ENCODE data around the gene JMJD1C.

The JMJD1C gene

DNA sequence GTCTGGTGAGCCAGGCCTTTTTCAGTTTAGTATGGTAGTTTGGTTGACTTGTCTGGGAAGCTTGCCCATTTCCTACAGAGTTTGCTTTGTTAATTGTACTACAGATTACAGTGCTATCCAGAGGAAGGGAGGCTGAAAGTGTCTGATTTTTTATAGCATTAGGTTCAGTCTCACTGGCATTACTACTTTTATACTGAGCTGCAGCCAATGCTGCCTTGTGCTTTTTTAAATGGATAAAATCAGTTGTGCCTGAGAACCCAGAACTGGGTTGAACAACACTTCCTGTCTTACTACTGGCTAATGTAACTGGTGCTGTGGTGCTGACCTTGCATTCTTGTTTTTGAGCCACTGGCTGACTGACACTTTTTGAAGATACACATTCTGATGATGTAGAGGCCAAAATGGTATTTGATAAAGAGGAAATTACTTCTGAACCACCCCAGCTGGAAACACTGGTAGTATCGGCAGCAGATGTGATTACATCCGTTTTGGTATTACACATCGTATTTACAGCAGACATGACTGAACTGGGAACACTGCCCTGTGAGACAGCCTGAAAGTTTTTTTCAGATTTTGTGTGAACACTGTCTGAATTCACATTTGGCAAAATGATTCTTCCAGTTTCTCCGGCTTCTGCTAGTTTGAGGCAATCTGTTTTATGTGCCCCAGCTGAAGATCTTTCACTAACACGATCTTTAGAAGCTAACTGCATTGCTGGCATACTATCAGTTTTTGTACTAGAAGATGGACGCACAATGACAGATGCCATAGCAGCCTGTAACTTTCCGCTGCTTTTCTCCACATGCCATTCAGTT lies 258.6 kb downstream of the JMJD1C start:
- no peak for DNase-seq

DNA sequence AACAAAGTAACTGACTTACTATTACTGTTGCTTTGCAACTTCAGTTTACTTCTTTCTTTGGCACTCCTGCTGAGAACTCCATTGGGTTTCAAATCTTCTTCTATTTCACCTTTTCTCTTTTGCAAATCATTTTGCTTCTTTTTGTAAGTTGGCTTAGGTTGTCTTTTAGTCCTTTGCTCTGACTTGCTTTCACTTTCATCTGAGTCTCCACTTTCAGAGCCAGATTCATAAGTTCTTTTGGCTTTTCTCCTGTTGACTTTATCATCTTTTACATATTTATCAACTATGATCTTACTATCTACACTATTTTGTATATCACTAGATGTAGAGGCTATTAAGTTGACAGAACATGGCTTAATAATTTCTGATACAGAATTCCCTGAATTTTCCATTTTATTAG lies 259.2 kb downstream of the JMJD1C start:
- no peak for DNase-seq

DNA sequence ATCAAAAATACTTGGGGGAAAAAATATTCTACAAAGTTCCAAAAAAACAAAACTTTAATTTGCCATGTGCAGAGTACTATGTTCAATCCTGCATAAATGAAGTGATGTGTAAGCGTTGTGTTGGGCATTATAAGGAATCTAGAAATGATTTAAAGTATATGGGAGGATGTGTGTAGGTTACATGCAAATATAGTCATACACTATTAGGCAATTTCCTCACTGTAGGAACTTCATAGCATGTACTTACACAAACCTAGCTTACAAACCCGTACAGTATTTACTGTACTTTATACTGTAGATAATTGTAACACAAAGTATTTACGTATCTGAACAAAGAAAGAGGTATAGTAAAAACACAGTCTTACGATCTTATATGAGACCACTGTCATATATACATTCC lies 260.4 kb downstream of the JMJD1C start:
- DNase-seq, result no peak

DNA sequence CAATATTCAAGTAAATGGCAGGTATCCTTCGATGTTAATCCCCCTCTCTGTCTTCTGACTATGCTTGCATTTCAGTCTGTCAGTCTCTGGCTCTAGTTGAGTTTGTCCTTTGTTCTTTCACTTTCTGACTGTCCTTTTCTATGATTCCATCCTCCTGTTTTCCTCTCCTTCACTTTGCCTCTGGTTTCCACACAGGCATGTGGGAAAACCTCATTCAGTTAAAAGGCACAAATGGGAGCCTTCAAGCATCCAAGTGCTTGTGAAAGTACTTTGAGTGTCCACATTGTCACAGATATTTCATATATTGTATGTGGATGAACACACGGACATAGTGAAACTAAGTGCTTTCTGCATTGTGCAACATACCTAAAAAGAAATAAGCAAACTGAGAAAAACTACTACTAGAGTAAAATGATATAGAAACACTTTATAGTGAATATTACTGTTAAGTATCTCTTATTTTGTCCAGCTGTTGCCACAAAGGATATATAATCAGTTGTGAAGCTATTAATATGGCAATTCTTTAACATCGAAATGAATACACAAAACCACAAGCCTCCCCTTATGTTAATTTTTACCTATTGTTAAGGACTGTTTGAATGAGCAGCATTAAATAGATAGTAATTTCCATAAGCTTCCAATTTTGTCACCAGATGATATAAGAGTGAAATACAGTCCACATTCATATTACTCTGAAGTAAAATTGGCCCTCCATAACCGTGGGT lies 260.9 kb downstream of the JMJD1C start:
- no peak for DNase-seq

DNA sequence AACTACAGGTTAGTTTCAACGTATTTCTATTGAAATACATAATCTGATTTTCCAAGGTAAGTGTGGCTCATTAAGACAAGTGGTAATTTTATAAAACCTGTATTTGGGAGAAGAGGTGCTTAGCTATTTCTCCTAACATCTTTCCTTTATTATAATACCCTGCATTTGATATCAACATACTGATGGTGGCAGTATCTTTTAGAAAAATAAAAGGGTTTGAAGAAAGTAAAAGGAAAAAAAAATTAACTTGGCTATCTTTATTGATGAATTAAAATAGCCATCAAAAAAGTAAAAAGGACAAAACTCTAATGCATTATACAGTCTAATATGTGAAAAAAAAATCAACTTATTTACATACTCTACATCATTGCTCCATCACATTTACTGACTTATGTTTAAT lies 264.7 kb downstream of the JMJD1C start:
- peak; percentile 12 for DNase-seq

DNA sequence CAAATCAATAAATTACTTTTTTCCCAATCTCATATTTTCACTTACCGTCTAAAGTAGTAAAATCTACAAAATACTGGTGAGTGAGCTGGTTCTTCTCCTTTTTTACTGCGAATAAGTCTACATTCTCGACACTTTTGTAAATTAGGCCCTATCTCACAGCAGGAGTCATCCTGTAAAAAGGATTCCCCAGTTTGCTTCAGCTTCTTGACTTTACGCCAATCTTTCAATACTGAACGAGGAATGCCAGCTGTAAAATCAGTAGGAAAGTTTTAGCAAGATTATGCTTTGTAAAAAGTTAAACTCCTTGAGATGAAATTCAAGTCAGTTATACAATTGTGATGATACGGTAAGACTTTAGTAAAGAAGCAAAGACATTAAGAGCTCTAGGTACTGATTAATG lies 265.3 kb downstream of the JMJD1C start:
- peak; percentile 17 for DNase-seq

DNA sequence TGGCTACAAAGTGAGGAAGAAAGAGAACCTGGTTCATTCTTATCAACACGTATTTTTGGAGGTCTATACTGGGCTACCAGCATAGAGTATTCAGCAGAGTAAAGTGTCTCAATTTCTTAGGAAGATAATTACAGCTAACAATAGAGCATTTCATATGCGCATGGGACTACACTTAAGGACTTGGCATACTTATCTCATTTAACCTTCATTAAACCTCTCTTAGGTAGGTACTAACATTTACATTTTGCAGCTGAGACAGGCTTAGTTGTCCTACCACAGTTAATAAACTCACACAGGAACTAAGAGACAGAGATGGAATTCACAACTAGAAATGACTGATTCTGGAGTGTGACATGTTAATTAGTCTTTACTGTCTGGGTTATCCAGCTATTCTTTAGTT lies 266.1 kb downstream of the JMJD1C start:
- no peak for DNase-seq

DNA sequence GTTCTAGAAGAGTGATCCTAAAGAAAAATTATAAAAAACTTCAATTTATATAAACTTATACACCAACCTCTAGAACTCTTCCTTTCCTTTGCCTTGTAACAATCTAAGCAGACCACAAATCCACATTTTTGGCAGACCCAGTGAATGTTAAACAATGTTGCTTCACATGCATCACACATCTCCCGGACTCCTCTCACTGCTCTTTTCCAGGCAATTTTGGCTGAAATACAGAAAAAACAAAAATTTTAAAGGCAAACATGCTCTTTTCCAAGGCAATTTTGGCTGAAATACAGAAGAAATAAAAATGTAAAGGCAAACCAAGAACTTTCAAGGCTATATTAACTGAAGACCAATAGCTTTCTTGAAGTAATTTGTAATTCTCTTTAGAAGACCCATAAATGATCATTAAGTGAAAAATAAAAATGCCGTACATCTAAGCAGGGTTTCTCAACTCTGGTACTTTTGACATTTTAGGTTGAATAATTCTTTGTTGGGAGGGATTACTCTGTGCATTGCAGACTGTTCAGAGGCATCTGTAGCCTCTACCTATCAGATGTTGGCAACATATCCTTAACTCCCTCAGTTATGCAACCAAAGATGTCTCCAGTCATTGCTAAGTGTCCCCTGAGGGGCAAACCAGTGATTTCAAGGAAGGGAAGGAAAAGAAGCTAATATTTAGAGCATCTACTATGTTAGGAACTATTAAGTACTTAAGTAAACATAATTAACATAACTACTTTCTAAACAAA lies 268.3 kb downstream of the JMJD1C start:
- no peak for DNase-seq

DNA sequence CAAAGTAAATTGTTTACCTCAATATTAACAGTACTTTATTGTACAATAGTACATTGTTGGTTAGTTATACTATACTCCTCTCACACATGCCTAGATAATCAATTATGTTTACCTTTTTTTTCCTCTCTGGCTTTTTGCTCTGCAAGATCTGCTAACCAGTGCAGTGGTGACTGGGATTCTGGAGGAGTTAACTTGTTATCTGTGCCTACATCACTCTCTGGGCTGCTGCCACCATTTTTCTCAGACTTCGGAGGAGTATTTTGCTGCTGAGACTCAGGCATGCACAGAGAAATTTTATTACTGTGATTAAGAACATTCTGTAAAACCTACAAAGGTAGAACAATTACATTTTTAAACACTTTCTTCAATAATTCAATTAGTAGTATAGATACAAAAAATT lies 273.0 kb downstream of the JMJD1C start:
- DNase-seq, result no peak

DNA sequence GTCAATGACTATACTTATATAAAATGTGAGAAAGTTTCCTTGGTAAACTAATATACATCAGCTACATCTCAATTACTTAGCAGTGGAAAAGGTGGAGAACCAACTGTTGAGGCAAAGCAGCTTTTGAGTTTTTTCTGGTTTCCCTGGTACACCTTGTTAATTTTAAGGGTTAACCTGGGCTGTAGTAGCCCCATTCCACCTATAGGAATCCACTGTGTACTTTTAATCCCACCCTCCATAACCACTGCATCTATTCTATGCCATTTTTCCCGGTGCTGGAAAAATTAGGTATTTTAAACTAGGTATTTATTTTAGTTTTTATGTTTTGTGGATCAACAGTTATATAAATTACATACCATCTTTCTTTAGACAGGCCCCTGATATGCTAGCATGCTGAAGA lies 290.2 kb downstream of the JMJD1C start:
- DNase-seq, result no peak

DNA sequence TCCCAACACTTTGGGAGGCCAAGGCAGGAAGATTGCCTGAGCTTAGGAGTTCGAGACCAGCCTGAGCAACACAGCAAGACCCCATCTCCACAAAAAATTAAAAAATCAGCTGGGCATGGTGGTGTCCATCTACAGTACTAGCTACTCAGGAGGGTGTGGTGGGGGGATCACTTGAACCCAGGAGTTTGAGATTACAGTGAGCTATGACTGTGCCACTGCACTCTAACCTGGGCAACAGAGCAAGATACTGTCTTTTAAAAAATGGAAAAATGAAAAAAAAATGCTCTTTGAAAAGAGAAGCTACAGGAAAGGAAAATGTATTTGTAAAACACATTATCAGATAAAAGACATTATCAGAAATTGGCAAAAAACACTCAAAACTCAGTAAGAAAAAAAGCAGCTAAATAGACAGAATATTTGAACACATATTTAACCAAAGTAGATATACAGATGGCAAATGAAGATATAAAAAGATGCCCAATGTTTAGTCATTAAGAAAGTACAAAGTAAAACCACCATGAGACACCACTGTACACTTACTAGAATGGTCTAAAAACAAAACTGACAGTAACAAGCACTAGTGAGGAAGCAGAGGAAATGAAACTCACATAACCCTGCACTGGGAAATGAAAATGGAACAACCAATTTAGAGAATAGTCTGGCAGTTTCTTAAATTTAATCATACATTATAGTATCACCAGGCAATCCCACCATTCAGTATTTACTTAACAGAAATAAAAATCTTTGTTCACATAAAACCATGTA lies 292.1 kb downstream of the JMJD1C start:
- no peak for DNase-seq

DNA sequence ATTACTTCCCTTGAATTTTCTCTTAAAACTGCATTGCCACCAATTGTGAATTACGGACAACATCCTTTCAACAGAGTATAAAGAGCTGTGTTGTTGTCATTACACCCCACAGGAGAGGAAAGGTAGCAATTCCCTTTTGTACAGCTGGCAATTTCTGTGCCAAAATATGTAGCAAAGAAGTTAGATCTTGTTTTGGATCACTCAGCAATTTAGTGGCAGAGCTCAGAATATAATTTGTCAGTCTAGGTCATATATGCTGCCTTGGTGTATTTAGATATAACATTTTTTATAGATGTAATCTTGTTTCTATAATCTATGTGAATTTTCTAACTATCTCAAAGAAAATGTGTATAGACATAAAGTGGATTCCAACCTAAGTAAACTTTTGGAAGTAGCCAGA lies 293.9 kb downstream of the JMJD1C start:
- no peak for DNase-seq

DNA sequence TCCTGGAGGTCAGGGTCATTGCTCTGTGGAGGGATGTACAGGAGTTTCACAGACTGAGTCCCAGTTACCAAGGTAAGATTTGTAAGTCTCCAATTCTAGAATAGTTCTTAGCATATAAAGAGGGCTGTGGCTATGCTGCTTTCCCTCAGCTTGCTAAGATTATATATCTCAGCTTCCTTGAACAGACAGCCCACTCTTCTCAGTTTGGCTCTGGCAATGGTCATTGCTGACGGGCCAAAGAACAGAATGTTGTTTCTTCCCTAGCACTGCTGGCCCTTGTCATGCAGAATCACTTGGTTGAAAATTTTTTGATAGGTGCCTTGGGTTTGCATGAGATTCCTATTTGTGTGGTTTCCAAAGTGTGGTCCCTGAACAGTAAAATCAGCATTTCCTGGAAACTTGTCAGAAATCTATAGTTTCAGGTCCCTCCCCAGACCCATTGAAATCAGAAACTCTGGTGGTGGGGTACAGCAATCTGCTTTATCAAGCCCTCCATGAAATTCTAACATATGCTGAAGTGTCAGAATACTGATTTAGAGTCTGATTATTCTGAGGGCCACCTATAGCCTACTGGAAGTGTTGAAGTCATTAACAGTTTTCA lies 294.4 kb downstream of the JMJD1C start:
- no peak for DNase-seq

DNA sequence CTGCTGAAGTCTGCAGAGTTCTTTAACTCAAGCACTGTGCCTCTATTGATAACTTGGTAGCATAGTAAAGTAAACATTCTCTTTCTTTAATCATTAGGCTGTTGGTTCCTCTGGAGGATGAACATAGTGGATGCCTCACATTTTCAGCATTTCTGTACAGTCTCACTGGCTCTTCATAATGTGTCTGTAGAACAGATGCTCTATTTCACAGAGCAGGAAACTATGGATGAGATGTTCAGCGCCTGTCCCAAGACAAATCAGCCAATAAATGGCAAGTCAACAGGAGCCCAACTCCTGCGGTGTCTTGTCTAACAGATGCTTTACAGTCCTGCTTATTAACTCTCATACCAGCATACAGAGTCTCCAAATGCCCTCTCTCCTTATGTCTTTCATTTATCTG lies 296.2 kb downstream of the JMJD1C start:
- no peak for DNase-seq

DNA sequence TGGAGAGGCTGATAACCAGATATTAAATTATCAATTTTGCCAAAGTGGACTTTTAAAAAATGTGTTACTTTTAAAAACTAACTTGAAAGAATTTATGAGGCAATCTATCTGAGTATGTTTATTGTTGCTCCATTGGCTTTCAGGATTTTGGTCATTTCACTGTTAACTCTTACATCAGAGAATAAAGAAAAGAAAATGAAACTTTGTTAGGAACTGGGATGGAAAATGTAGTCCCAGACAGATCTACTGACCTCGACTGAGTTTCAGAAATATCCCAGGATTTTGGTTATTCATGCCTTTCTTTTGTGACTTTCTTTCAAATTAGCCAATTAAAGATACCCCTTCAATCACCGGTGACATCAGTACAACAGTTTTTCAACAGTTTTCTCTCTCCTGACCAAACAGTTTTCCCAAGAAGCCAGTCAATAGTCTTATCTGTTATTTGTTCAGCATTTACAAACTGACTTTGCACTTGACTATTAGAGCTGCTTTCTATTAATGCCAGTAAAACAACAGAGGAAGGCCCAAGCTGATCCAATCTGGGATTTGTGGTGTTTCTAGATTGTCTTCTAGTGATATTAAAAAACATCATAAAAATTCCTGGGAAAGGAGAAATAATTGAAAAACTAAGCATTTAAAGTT lies 296.8 kb downstream of the JMJD1C start:
- no peak for DNase-seq

DNA sequence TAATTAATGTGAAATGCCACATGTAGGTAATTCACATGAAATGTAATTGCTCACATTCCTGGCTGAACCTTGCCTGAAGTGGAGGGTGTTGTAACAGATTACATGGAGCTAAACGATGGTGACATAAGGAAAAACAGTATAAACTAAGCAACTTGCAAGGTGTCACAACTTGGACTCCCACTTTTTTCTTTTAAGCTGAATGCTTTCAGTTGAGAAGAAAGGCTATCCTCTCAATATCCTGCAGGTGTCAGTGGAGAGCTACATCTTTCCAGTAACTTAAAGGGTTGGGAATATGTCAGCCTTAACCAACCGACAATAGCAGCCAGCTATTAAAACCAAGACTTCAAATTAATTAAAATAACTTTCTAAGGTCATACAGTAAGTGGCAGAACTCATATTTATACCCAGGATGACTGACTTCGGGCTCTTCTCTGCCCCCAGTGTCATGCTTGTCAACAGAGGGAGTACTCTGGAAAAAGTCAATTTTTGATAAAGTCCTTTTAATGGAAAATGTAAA lies 299.0 kb downstream of the JMJD1C start:
- peak; percentile 15 for DNase-seq

DNA sequence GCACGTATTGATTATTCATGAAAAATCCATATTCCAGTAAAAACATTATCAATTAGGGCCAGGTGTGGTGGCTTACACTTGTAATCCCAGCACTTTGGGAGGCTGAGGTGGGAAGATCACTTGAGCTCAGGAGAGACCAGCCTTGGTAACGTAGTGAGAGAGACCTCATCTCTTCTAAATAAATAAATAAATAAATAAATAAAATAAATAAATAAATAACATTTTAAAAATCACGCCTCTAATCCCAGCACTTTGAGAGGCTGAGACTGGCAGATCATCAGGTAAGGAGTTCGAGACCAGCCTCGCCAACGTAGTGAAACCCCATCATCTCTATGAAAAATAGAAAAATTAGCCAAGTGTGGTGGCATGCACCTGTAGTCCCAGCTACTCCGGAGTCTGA lies 300.5 kb downstream of the JMJD1C start:
- no peak for DNase-seq

DNA sequence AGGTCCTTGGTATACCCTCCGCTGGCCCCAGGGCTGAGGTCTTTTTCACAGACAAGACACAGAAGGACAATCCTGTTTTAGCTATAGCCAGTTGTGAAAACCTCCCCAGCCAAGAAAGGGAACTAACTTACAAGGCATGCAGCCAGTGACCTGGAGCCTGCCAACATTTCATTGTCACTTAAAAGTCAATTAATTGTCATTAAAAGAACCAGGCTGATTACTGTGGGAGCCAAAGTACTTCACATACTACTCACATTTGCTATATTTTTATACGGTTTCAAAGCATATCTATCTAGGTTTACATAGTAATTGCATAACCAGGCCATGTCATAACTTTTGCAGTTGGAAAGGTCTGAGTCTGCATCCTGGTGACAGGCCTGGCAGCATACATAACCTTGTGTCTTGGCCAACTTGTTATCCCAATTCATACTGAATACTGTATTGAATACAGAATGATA lies 301.6 kb downstream of the JMJD1C start:
- no peak for DNase-seq

DNA sequence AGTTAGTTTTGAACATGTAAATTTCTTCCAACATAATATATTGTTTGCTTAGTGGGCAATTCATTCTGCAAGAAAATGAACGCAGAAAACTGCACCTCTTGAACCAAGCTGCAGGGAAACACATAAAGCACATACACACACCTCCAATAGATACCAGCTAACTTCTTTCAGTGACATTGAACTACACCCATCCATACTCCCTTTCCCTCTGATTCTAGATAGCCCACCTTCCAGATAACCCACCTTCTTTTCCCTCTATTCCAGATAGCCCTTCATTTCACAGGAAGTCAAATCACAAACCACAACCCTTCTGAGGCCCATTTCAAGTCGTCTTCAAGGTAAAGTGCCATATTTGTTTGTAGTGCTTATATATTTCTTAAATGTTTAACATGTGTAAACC lies 304.2 kb downstream of the JMJD1C start:
- no peak for DNase-seq

DNA sequence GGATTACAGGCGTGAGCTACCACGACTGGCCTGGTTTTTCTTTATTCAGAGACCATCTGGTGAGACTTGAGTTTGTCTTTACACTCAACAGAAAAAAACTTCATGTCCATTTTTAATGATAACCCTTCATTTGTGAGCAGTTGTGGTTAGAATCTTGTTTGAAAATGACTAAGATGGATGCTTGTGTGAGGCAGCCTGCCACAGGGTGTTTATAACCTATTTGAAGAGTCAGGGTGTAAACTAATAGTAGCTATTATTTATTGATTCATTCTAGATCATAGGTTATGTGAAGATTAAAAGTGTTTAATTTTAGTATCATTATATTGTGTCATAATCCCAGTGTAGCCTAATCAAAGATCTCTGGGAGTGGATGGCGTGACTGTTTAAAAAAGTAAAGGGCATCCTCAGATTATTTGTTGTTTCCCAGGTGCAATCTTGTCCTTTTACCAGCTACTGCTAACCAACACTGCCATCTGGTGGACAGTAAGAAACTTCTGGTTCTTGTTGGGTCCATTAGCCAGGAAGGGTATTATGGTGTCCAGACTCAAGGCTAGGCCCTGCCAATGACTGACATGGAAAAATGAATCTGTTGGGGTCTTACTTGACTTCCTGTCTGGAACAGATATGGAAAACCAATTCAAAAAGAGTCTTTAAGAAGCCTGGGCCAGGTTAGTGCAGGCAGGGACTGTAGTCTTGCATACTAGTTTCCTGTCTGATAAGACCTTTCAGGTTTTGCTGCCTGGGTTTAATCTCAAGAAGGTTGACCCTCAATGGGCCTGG lies 307.7 kb downstream of the JMJD1C start:
- DNase-seq, result peak; percentile 15

DNA sequence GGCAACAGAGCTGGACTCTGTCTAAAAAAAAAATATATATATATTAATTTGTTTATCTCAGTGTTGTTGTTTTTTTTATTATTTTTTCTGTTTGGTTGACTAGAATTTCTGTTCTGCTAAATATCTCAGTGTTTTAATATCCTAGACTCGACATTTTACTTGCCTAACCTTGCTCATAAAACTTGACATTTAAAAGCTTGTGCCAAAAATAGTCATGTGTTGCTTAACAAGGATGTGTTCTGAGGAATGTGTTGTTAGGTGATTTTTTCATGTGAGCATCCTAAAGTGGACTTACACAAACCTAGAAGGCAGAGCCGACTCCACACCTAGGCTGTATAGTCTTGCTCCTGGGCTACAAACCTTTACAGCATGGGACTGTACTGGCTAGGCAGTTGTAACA lies 309.5 kb downstream of the JMJD1C start:
- no peak for DNase-seq

All from DMS79 treated with DMSO at 0.1 percent for 48 hours (cell line).